ENCODE results near the gene NTSR2.

DNA sequence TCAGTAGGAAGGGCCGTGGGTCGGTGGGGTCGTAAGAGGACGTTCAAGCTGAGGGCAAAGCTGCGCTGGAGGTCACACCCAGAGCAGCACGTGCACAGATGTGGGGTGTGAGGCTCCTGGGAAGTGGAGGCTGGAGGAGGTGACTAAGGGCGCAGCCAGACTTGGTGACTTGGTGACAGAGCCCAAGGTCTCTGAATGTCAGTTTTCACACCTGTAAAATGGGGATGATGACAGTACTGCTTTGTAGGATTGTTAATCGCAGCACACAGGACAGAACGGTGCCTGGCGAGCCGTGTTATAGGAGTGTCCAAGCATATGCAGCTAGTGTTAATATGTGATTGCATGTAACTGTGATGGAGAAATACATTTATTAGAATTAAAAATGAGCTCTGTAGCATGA lies 40.8 kb downstream of the NTSR2 start:
- TF ChIP-seq, protein P1, sequence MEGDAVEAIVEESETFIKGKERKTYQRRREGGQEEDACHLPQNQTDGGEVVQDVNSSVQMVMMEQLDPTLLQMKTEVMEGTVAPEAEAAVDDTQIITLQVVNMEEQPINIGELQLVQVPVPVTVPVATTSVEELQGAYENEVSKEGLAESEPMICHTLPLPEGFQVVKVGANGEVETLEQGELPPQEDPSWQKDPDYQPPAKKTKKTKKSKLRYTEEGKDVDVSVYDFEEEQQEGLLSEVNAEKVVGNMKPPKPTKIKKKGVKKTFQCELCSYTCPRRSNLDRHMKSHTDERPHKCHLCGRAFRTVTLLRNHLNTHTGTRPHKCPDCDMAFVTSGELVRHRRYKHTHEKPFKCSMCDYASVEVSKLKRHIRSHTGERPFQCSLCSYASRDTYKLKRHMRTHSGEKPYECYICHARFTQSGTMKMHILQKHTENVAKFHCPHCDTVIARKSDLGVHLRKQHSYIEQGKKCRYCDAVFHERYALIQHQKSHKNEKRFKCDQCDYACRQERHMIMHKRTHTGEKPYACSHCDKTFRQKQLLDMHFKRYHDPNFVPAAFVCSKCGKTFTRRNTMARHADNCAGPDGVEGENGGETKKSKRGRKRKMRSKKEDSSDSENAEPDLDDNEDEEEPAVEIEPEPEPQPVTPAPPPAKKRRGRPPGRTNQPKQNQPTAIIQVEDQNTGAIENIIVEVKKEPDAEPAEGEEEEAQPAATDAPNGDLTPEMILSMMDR (IDR thresholded peaks at IDR 0.05), result no peak
- no peak for TF ChIP-seq ZFX (IDR thresholded peaks at IDR 0.05; ENCODE audit: borderline replicate concordance)

Measured in 22Rv1 (cell line).